NCI-H146 treated with DMSO at 0.1 percent for 48 hours (cell line): Measurements from ENCODE around the gene ARL8B.
"Not testable (repeated sequence)": the region's sequence is repeated elsewhere in the genome, so short reads cannot be mapped to it uniquely, and the experiment has no call there.

Source experiments
- DNase-seq: peaks from one replicate; lab custom pipeline; 2025; ENCODE audit not compliant: unreplicated experiment; lab: John Stamatoyannopoulos, UW

The ARL8B gene

GRCh38 chr3:5110337-5110736 lies 11.8 kb upstream of the ARL8B start:
- DNase-seq, result no peak

- DNase-seq, result no peak
Observed at GRCh38 chr3:5112043-5112442, 10.0 kb upstream of the ARL8B start.

GRCh38 chr3:5113726-5114125 lies 8.4 kb upstream of the ARL8B start:
- not testable (repeated sequence) for DNase-seq

GRCh38 chr3:5115506-5116162 lies 6.5 kb upstream of the ARL8B start:
- DNase-seq, result no peak

GRCh38 chr3:5116538-5116937 lies 5.6 kb upstream of the ARL8B start:
- DNase-seq, result no peak

- no peak for DNase-seq
Observed at GRCh38 chr3:5120446-5120845, 1.6 kb upstream of the ARL8B start.

- DNase-seq, result no peak
Observed at GRCh38 chr3:5122741-5123706, 932 bp downstream of the ARL8B start.

GRCh38 chr3:5123937-5124336 lies 1.8 kb downstream of the ARL8B start:
- DNase-seq, result no peak

- DNase-seq, result no peak
Observed at GRCh38 chr3:5126586-5126985, 4.5 kb downstream of the ARL8B start.

- DNase-seq, result no peak
Observed at GRCh38 chr3:5128849-5129248, 6.8 kb downstream of the ARL8B start.

GRCh38 chr3:5133239-5134018 lies 11.3 kb downstream of the ARL8B start:
- DNase-seq, result no peak

- DNase-seq, result no peak
Observed at GRCh38 chr3:5134019-5134391, 11.9 kb downstream of the ARL8B start.

GRCh38 chr3:5134499-5134898 lies 12.4 kb downstream of the ARL8B start:
- DNase-seq, result no peak

- DNase-seq, result no peak
Observed at GRCh38 chr3:5136211-5136918, 14.3 kb downstream of the ARL8B start.

- no peak for DNase-seq
Observed at GRCh38 chr3:5136919-5137429, 14.9 kb downstream of the ARL8B start.

- no peak for DNase-seq
Observed at GRCh38 chr3:5138214-5138981, 16.3 kb downstream of the ARL8B start.

GRCh38 chr3:5140230-5140621 lies 18.1 kb downstream of the ARL8B start:
- DNase-seq, result no peak

GRCh38 chr3:5140839-5141238 lies 18.7 kb downstream of the ARL8B start:
- DNase-seq, result no peak

- no peak for DNase-seq
Observed at GRCh38 chr3:5141760-5142159, 19.7 kb downstream of the ARL8B start.

GRCh38 chr3:5143464-5143863 lies 21.4 kb downstream of the ARL8B start:
- DNase-seq, result no peak
